ENCODE measurements around the gene SIAE.

DNA sequence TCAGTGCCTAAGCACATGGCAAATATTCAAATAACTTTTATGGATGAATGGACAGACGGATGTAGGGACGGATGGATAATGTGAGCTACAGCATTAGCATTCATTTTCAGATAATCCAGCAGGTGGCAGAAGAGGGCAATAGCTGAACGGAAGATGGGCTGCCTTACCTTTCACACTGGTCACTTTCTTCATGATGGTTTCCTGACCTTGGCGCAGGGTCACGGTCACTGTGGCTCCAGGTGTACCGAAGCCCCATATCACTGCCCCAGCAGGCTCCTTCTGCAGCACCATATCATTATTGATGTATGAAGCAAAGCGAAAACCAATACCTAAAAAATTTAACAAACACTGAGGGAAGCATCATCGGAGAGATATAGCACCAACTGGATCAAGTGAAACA is 4.3 kb downstream of the SIAE start:
- TF ChIP-seq, protein P1, sequence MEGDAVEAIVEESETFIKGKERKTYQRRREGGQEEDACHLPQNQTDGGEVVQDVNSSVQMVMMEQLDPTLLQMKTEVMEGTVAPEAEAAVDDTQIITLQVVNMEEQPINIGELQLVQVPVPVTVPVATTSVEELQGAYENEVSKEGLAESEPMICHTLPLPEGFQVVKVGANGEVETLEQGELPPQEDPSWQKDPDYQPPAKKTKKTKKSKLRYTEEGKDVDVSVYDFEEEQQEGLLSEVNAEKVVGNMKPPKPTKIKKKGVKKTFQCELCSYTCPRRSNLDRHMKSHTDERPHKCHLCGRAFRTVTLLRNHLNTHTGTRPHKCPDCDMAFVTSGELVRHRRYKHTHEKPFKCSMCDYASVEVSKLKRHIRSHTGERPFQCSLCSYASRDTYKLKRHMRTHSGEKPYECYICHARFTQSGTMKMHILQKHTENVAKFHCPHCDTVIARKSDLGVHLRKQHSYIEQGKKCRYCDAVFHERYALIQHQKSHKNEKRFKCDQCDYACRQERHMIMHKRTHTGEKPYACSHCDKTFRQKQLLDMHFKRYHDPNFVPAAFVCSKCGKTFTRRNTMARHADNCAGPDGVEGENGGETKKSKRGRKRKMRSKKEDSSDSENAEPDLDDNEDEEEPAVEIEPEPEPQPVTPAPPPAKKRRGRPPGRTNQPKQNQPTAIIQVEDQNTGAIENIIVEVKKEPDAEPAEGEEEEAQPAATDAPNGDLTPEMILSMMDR (IDR thresholded peaks at IDR 0.05 in 2 of 3, conservative IDR thresholded peaks at IDR 0.05 in 1 of 3; ENCODE audit: control insufficient read depth in 2 of 3, extremely low read depth in 1 of 3, insufficient read depth in 1 of 3, low read depth in 3 of 3, low read length in 3 of 3): peak; percentile 66 to 78 (median 74)
- TF ChIP-seq POLR2A (IDR thresholded peaks at IDR 0.05; ENCODE audit: low read depth, low read length) (no peak), RAD21 (IDR thresholded peaks at IDR 0.05; ENCODE audit: insufficient read depth, low read depth, low read length) (peak; percentile 88), CBX5 (IDR thresholded peaks at IDR 0.05; ENCODE audit: low read depth) (no peak), FOXK2 (IDR thresholded peaks at IDR 0.05) (no peak)
